Aorta (tissue), 5 donors: ENCODE results near the gene SDC3. TPM values are rescaled to one million over a fixed set of nuclear protein-coding genes. Genes with fewer than 3 reads are reported as not detected.

ENCODE experiments used
- ATAC-seq: fragments of 200-7000 bp; cut with Tn5 transposase; one replicate; pipeline ENCODE4 v1.9.1; 2022; ENCODE audit warnings: moderate library complexity; ENCODE audit not compliant: low FRiP score
- DNase-seq, 2 donors: peaks; one replicate each; pipeline ENCODE4 v3.0.0-alpha.2; 2020
- H3K27ac ChIP-seq, 2 donors: one replicate each; pipeline ENCODE4 v1.5.1; 2013; ENCODE audit warnings: low read length in 2 of 2, mild to moderate bottlenecking in 2 of 2, moderate library complexity in 2 of 2, control low read depth in 1 of 2, inconsistent platforms in 1 of 2, low read depth in 1 of 2
- H3K27me3 ChIP-seq, 2 donors: one replicate each; pipeline ENCODE4 v1.6.1; 2013; ENCODE audit warnings: control low read depth in 1 of 2, low read length in 1 of 2, mild to moderate bottlenecking in 1 of 2, moderate library complexity in 1 of 2; ENCODE audit not compliant: insufficient read depth in 2 of 2, control insufficient read depth in 1 of 2
- H3K36me3 ChIP-seq, 2 donors: one replicate each; pipeline ENCODE4 v1.6.1; 2013; ENCODE audit warnings: control low read depth in 1 of 2, low read length in 1 of 2, mild to moderate bottlenecking in 1 of 2; ENCODE audit not compliant: insufficient read depth in 2 of 2, control insufficient read depth in 1 of 2
- H3K4me1 ChIP-seq, 2 donors: one replicate each; pipeline ENCODE4 v1.6.1; 2013; ENCODE audit warnings: low read length in 2 of 2, control low read depth in 1 of 2, mild to moderate bottlenecking in 1 of 2, moderate library complexity in 1 of 2; ENCODE audit not compliant: insufficient read depth in 2 of 2, control insufficient read depth in 1 of 2
- H3K4me3 ChIP-seq, 2 donors: one replicate each; pipeline ENCODE4 v1.5.1; 2013; ENCODE audit warnings: low read length in 2 of 2, control low read depth in 1 of 2, mild to moderate bottlenecking in 1 of 2
- H3K9me3 ChIP-seq: one replicate; pipeline ENCODE4 v1.6.1; 2013; ENCODE audit warnings: mild to moderate bottlenecking, low read length; ENCODE audit not compliant: control insufficient read depth
- WGBS, 2 donors: extraction: QIAGEN DNeasy Blood & Tissue Kit; methylation state at CpG; one replicate each; pipeline ENCODE4 v1.1.7; 2013; 5-methylcytosine and 5-hydroxymethylcytosine counted together
- intact Hi-C, 2 donors: fragments of 100-400 bp; cut with DNase I; formaldehyde crosslinking; loops; one replicate each; pipeline versions ENCODE4 v1.14.2 to v1.15.0; 2022
- polyA plus RNA-seq, 2 donors: library from polyadenylated mRNA; stranded (reverse); fragments of 200-250 nt; gene quantifications; one replicate each; pipeline ENCODE4 v1.2.3, GENCODE V29; 2013
- total RNA-seq, 2 donors: library from RNA; stranded (reverse); fragmentation: NEBNext Ultra II Directional; extraction: Animal tissue kit (Norgen Biotek cat#: 25700); gene quantifications; one replicate each; pipeline ENCODE4 v1.2.1, GENCODE V29; 2021
- donor health status: healthy with polysubstance abuse.
- donor health status: Bipolar disorder and iron deficiency.
- donor health status: DM: no; HTN: no; CAD: no.
- donor health status: DM: no; HTN: no; CAD: no.
- donor health status: DM: yes; HTN: yes; CAD: no.

The SDC3 gene
- total and polyA plus RNA-seq, 4 donors = 19.1 to 72.7 (median 42.7) TPM

GRCh38 chr1:30885570-30886522 lies 22.7 kb downstream of the SDC3 start:
- Histone ChIP-seq H3K36me3 (no peaks in the 10 kb centered on the region), H3K4me3 (no peak overlapping the region), H3K9me3 (no peaks in the 10 kb centered on the region), H3K27ac (peak overlapping the region in 1 of 2 donors; percentile 45), H3K27me3 (no peaks in the 10 kb centered on the region), H3K4me1 (peaks cover 0 to 2% of the 10 kb centered on the region in 2 donors)
- DNase-seq = peak in 1 of 2 donors; percentile 80
- peak; percentile 31 for ATAC-seq
- 12 to 21% methylated on average over 17 of the region's 17 CpGs for WGBS, 2 donors
- intact Hi-C loops = no loop called here

- Histone ChIP-seq H3K27ac (no peak overlapping the region), H3K4me3 (no peak overlapping the region), H3K4me1 (peaks cover 0 to 2% of the 10 kb centered on the region in 2 donors), H3K36me3 (no peaks in the 10 kb centered on the region), H3K27me3 (no peaks in the 10 kb centered on the region), H3K9me3 (no peaks in the 10 kb centered on the region)
- intact Hi-C loops = no loop called here
- DNase-seq (no peak), ATAC-seq (no peak)
- WGBS, 2 donors = 86 to 94% methylated on average over 5 of the region's 5 CpGs
Observed at GRCh38 chr1:30884723-30885122, 23.8 kb downstream of the SDC3 start.

GRCh38 chr1:30883389-30884172 lies 25.0 kb downstream of the SDC3 start:
- H3K36me3 ChIP-seq = no peaks in the 10 kb centered on the region
- H3K4me3 ChIP-seq = no peak overlapping the region
- no peaks in the 10 kb centered on the region for H3K9me3 ChIP-seq
- no peak for ATAC-seq
- DNase-seq = no peak
- H3K27me3 ChIP-seq = no peaks in the 10 kb centered on the region
- intact Hi-C loops = no loop called here
- WGBS, 2 donors = 75 to 85% methylated on average over 18 of the region's 18 CpGs
- H3K4me1 ChIP-seq = peaks cover 0 to 2% of the 10 kb centered on the region in 2 donors
- no peak overlapping the region for H3K27ac ChIP-seq

- ATAC-seq (no peak), DNase-seq (no peak)
- H3K36me3 ChIP-seq = no peaks in the 10 kb centered on the region
- H3K4me3 ChIP-seq = no peak overlapping the region
- no peak overlapping the region for H3K27ac ChIP-seq
- no peaks in the 10 kb centered on the region for H3K27me3 ChIP-seq
- intact Hi-C loops = no loop called here
- peaks cover 0 to 2% of the 10 kb centered on the region in 2 donors for H3K4me1 ChIP-seq
- no peaks in the 10 kb centered on the region for H3K9me3 ChIP-seq
- WGBS, 2 donors = 68 to 80% methylated on average over 14 of the region's 14 CpGs
Observed at GRCh38 chr1:30882678-30883388, 25.7 kb downstream of the SDC3 start.

GRCh38 chr1:30881319-30882181 lies 27.0 kb downstream of the SDC3 start:
- intact Hi-C loops = no loop called here
- no peaks in the 10 kb centered on the region for H3K9me3 ChIP-seq
- no peak overlapping the region for H3K27ac ChIP-seq
- DNase-seq (no peak), ATAC-seq (no peak)
- 81 to 83% methylated on average over 25 of the region's 25 CpGs for whole genome bisulfite sequencing, 2 donors
- H3K4me1 ChIP-seq = no peaks in the 10 kb centered on the region
- H3K27me3 ChIP-seq = no peaks in the 10 kb centered on the region
- H3K36me3 ChIP-seq = no peaks in the 10 kb centered on the region
- no peak overlapping the region for H3K4me3 ChIP-seq

GRCh38 chr1:30880678-30881318 lies 27.8 kb downstream of the SDC3 start:
- ATAC-seq = no peak
- no peaks in the 10 kb centered on the region for H3K27me3 ChIP-seq
- no peaks in the 10 kb centered on the region for H3K4me1 ChIP-seq
- 77 to 85% methylated on average over 11 of the region's 11 CpGs for WGBS, 2 donors
- no peak for DNase-seq
- H3K36me3 ChIP-seq = no peaks in the 10 kb centered on the region
- intact Hi-C loops = no loop called here
- H3K27ac ChIP-seq = no peak overlapping the region
- H3K4me3 ChIP-seq = no peak overlapping the region
- no peaks in the 10 kb centered on the region for H3K9me3 ChIP-seq

GRCh38 chr1:30879940-30880677 lies 28.4 kb downstream of the SDC3 start:
- 48 to 54% methylated on average over 17 of the region's 17 CpGs for WGBS, 2 donors
- DNase-seq = no peak
- H3K27ac ChIP-seq = no peak overlapping the region
- no peaks in the 10 kb centered on the region for H3K27me3 ChIP-seq
- no peak for ATAC-seq
- intact Hi-C loops = no loop called here
- H3K9me3 ChIP-seq = no peaks in the 10 kb centered on the region
- no peaks in the 10 kb centered on the region for H3K4me1 ChIP-seq
- H3K36me3 ChIP-seq = peaks cover 0 to 2% of the 10 kb centered on the region in 2 donors
- H3K4me3 ChIP-seq = no peak overlapping the region
